ENCODE results near the gene ITGA11. TPM values are rescaled to one million over a fixed set of nuclear protein-coding genes. Genes with fewer than 3 reads are reported as not detected.

Gene ITGA11
- total and polyA plus RNA-seq, 5 donors = 11.6 to 34.0 (median 20.4) TPM

- intact Hi-C loops (cut with DNase I) = no loop called here
- Histone ChIP-seq H3K9me3 (ENCODE audit: control insufficient read depth, low read length) (no peaks in the 10 kb centered on the region), H3K27me3 (ENCODE audit: control insufficient read depth, insufficient read depth) (no peaks in the 10 kb centered on the region), H3K27ac (ENCODE audit: low read length) (no peak overlapping the region), H3K4me1 (ENCODE audit: control insufficient read depth, insufficient read depth, low read length) (peaks cover 32% of the 10 kb centered on the region), H3K4me3 (ENCODE audit: low read length) (no peak overlapping the region)
- no peak for ATAC-seq
- DNase-seq = no peak
- WGBS = 100% methylated on average over 1 of the region's 1 CpG
Observed at GRCh38 chr15:68362537-68363126, 69.3 kb downstream of the ITGA11 start.

GRCh38 chr15:68360721-68361120 is 71.2 kb downstream of the ITGA11 start:
- no peak overlapping the region for H3K27ac ChIP-seq (ENCODE audit: low read length)
- H3K4me1 ChIP-seq (ENCODE audit: control insufficient read depth, insufficient read depth, low read length) = peaks cover 19% of the 10 kb centered on the region
- WGBS = 66% methylated on average over 8 of the region's 8 CpGs
- DNase-seq = no peak
- H3K4me3 ChIP-seq (ENCODE audit: low read length) = no peak overlapping the region
- H3K27me3 ChIP-seq (ENCODE audit: control insufficient read depth, insufficient read depth) = no peaks in the 10 kb centered on the region
- H3K9me3 ChIP-seq (ENCODE audit: control insufficient read depth, low read length) = no peaks in the 10 kb centered on the region
- no peak for ATAC-seq
- intact Hi-C loops (cut with DNase I) = no loop called here

DNA sequence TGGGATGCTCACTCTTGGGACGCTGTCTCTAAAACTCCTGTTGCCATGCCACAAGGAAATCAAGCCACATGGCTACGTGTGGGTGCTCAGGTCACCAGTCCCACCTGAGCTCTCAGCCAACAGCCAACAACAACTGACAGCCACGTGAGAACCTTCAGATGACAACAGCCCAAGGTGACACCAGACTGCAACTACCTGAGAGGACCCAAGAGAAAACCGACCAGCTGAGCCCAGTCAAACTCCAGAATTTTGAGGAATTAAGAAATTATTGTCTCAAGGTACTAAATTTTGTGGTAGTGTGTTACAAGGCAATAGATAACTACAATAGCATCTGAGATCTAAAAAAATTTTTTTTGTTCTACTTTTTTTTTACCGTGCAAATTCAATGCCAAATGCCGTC is 75.2 kb downstream of the ITGA11 start:
- no peak for DNase-seq
- Histone ChIP-seq H3K4me1 (ENCODE audit: control insufficient read depth, insufficient read depth, low read length) (peaks cover 8% of the 10 kb centered on the region), H3K4me3 (ENCODE audit: low read length) (no peak overlapping the region), H3K27me3 (ENCODE audit: control insufficient read depth, insufficient read depth) (no peaks in the 10 kb centered on the region), H3K27ac (ENCODE audit: low read length) (no peak overlapping the region), H3K9me3 (ENCODE audit: control insufficient read depth, low read length) (no peaks in the 10 kb centered on the region)
- ATAC-seq = no peak
- WGBS = 96% methylated on average over 6 of the region's 6 CpGs
- intact Hi-C loops (cut with DNase I) = no loop called here

DNA sequence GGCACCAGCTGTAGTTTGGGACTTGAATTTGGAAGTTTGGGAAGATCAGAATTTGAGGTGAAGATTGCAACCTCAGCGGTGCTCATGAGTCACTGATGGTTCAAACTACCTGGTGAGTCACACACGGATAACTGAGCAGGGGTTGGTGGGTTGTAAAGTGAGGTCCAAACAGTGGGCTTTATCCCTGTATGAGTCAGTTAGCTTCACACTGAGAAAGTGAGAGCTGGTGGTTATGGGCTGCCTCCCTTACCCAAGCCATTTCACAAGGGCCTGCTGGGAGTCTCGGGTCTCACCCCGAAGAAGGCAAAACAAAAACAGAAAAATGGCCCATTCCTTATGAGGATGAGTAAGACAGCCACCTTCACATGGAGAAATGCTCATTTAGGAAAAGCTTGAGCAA is 77.0 kb downstream of the ITGA11 start:
- no peak overlapping the region for H3K27ac ChIP-seq (ENCODE audit: low read length)
- H3K27me3 ChIP-seq (ENCODE audit: control insufficient read depth, insufficient read depth) = no peaks in the 10 kb centered on the region
- H3K4me1 ChIP-seq (ENCODE audit: control insufficient read depth, insufficient read depth, low read length) = peaks cover 6% of the 10 kb centered on the region
- WGBS = 98% methylated on average over 4 of the region's 4 CpGs
- no peak for ATAC-seq
- no peak overlapping the region for H3K4me3 ChIP-seq (ENCODE audit: low read length)
- intact Hi-C loops (cut with DNase I) = no loop called here
- no peak for DNase-seq
- no peaks in the 10 kb centered on the region for H3K9me3 ChIP-seq (ENCODE audit: control insufficient read depth, low read length)

DNA sequence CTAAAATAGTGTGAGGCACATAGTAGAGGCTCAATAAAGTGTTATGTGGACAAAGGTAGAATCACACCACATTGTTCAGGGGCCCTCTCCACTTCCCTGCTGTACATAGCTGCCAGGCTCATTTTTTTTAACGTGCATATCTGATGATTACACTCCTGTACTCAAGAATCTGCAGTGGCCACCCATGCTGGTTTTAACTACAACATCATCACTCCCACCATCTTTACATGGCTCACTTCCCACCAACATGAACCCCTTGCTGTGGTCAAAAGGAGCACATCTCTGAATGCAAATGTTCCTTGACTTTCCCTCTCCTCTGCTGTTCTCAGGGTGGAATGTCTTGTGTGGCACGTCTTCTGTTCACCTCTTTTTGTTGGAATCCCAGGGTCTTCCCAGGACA is 77.7 kb downstream of the ITGA11 start:
- intact Hi-C loops (cut with DNase I) = no loop called here
- no peaks in the 10 kb centered on the region for H3K27me3 ChIP-seq (ENCODE audit: control insufficient read depth, insufficient read depth)
- no peaks in the 10 kb centered on the region for H3K9me3 ChIP-seq (ENCODE audit: control insufficient read depth, low read length)
- H3K4me3 ChIP-seq (ENCODE audit: low read length) = no peak overlapping the region
- WGBS = 95% methylated on average over 2 of the region's 2 CpGs
- H3K27ac ChIP-seq (ENCODE audit: low read length) = no peak overlapping the region
- ATAC-seq (no peak), DNase-seq (no peak)
- H3K4me1 ChIP-seq (ENCODE audit: control insufficient read depth, insufficient read depth, low read length) = peaks cover 6% of the 10 kb centered on the region

GRCh38 chr15:68353421-68354135 is 78.4 kb downstream of the ITGA11 start:
- Histone ChIP-seq H3K4me1 (ENCODE audit: control insufficient read depth, insufficient read depth, low read length) (peaks cover 6% of the 10 kb centered on the region), H3K4me3 (ENCODE audit: low read length) (no peak overlapping the region), H3K9me3 (ENCODE audit: control insufficient read depth, low read length) (no peaks in the 10 kb centered on the region), H3K27me3 (ENCODE audit: control insufficient read depth, insufficient read depth) (no peaks in the 10 kb centered on the region), H3K27ac (ENCODE audit: low read length) (peak overlapping the region; percentile 59)
- DNase-seq = no peak
- WGBS = 84% methylated on average over 7 of the region's 7 CpGs
- intact Hi-C loops (cut with DNase I) = no loop called here
- ATAC-seq = no peak

- Histone ChIP-seq H3K4me1 (ENCODE audit: control insufficient read depth, insufficient read depth, low read length) (peaks cover 6% of the 10 kb centered on the region), H3K27ac (ENCODE audit: low read length) (peak overlapping the region; percentile 79), H3K27me3 (ENCODE audit: control insufficient read depth, insufficient read depth) (no peaks in the 10 kb centered on the region), H3K4me3 (ENCODE audit: low read length) (no peak overlapping the region), H3K9me3 (ENCODE audit: control insufficient read depth, low read length) (no peaks in the 10 kb centered on the region)
- intact Hi-C loops (cut with DNase I) = no loop called here
- DNase-seq (peak in 1 of 3 donors; percentile 33), ATAC-seq (peak in 1 of 2 donors; percentile 60)
- 56% methylated on average over 10 of the region's 10 CpGs for WGBS
Observed at GRCh38 chr15:68352401-68353062, 79.4 kb downstream of the ITGA11 start.

DNA sequence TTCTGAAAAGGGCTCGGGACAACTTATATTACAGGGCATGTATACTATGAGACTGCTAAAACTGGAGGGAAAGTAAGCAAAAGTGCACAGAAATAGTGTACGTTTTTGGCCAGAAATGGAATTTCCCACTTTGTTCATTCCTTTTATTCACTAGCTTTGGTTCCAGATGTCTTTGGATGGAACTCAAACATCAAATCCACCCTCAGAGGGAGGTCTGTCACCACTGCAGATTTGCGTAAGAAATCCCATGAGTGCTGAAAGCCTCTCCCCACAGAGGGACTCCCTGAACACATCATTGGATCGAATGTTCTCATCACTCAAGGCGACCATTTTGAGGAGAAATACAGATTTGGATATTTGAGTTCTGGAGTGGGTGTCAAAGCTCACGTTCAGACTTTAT is 82.8 kb downstream of the ITGA11 start:
- Histone ChIP-seq H3K4me1 (ENCODE audit: control insufficient read depth, insufficient read depth, low read length) (peaks cover 6% of the 10 kb centered on the region), H3K27me3 (ENCODE audit: control insufficient read depth, insufficient read depth) (no peaks in the 10 kb centered on the region), H3K9me3 (ENCODE audit: control insufficient read depth, low read length) (no peaks in the 10 kb centered on the region), H3K27ac (ENCODE audit: low read length) (no peak overlapping the region), H3K4me3 (ENCODE audit: low read length) (no peak overlapping the region)
- intact Hi-C loops (cut with DNase I) = no loop called here
- 68% methylated on average over 6 of the region's 6 CpGs for WGBS
- DNase-seq (no peak), ATAC-seq (peak; percentile 15 to 55)

DNA sequence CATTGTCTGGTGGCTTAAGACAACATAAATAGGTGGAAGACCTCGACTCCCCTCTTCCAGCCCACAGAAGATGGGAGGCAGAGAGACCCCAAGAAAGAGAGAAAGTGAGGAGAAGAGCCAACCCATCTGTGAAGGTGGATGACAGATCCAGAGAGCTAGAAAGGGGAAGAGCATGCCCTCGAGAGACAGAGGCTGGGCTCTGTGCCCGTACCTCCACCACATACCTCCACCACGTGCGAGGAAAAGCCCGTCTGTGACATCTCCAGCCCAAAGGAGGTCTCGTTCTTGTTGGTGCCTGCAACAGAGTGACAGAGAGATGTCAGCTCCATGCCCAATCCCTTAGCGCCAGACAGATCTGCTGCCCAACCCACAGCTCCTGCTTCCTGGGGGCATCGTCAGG is 83.4 kb downstream of the ITGA11 start:
- H3K4me3 ChIP-seq (ENCODE audit: low read length) = no peak overlapping the region
- 92% methylated on average over 9 of the region's 9 CpGs for WGBS
- intact Hi-C loops (cut with DNase I) = no loop called here
- no peaks in the 10 kb centered on the region for H3K9me3 ChIP-seq (ENCODE audit: control insufficient read depth, low read length)
- H3K27ac ChIP-seq (ENCODE audit: low read length) = no peak overlapping the region
- ATAC-seq (no peak), DNase-seq (no peak)
- H3K4me1 ChIP-seq (ENCODE audit: control insufficient read depth, insufficient read depth, low read length) = peaks cover 2% of the 10 kb centered on the region
- H3K27me3 ChIP-seq (ENCODE audit: control insufficient read depth, insufficient read depth) = no peaks in the 10 kb centered on the region

DNA sequence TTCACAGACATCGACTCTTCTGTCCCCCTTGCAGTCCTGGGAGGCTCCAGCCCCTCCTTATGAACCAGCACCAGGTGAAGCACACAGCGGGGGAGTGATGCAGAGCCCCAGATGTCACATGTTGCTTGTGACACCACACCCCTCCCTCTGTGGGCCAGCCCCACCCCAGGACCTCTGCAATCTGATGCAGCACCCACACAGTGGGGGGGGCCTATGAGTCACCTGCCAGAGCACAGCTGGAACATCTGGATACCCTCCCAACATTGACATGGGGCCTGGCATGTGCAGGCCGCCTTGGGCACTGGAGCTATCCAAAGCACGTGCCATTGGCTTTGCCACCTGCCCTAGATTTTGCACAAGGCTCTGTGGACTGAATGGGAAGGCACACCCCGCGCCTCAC is 83.9 kb downstream of the ITGA11 start:
- H3K4me3 ChIP-seq (ENCODE audit: low read length) = no peak overlapping the region
- no peak overlapping the region for H3K27ac ChIP-seq (ENCODE audit: low read length)
- no peaks in the 10 kb centered on the region for H3K9me3 ChIP-seq (ENCODE audit: control insufficient read depth, low read length)
- intact Hi-C loops (cut with DNase I) = no loop called here
- 95% methylated on average over 6 of the region's 6 CpGs for WGBS
- ATAC-seq (no peak), DNase-seq (peak in 1 of 3 donors; percentile 34)
- H3K27me3 ChIP-seq (ENCODE audit: control insufficient read depth, insufficient read depth) = no peaks in the 10 kb centered on the region
- peaks cover 2% of the 10 kb centered on the region for H3K4me1 ChIP-seq (ENCODE audit: control insufficient read depth, insufficient read depth, low read length)

DNA sequence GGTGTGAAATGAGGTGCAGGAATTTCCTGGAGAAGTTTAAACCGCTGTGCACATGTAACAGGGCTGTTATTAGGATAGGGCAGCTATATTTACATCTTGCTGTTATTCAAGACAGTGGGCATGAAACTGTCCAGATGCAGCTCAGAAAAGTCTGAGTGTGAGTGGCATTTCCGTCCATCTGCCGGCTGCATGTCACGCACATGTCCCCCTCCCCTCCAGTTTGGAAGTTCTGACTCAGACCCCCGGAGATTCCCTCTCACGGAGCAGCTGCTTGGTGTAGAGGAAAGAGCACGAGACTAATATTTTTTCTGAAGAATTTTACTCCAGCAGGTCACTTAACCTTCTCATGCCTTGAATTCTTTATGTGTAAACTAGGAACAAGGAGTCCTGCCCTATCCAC is 84.6 kb downstream of the ITGA11 start:
- H3K4me3 ChIP-seq (ENCODE audit: low read length) = no peak overlapping the region
- H3K9me3 ChIP-seq (ENCODE audit: control insufficient read depth, low read length) = no peaks in the 10 kb centered on the region
- no peak overlapping the region for H3K27ac ChIP-seq (ENCODE audit: low read length)
- intact Hi-C loops (cut with DNase I) = no loop called here
- peaks cover 3% of the 10 kb centered on the region for H3K4me1 ChIP-seq (ENCODE audit: control insufficient read depth, insufficient read depth, low read length)
- WGBS = 63% methylated on average over 7 of the region's 7 CpGs
- ATAC-seq = no peak
- DNase-seq = no peak
- no peaks in the 10 kb centered on the region for H3K27me3 ChIP-seq (ENCODE audit: control insufficient read depth, insufficient read depth)

Data from right cardiac atrium (tissue), 5 donors.